SK-N-SH (cell line): ENCODE data around the gene AARS2. TPM values are rescaled to one million over a fixed set of nuclear protein-coding genes. Genes with fewer than 3 reads are reported as not detected.
A peak's percentile ranks its signal among the peaks of the same experiment; 100 is the strongest.

Experiments
- CTCF ChIA-PET: fragments of 300-600, 350-600 bp; formaldehyde crosslinking; extraction: SDS; loops from one replicate; lab custom pipeline; 2021; lab: Yijun Ruan, JAX
- POLR2A ChIA-PET: fragments of 350-600 bp; sonication (Branson Sonifier 250); formaldehyde crosslinking; extraction: SDS; loops from one replicate; lab custom pipeline; 2020; ENCODE audit warnings: antibody characterized with exemption, inconsistent platforms; lab: Yijun Ruan, JAX
- DNase-seq: peaks from one replicate; pipeline ENCODE4 v3.0.0; 2012
- H2AFZ ChIP-seq: fragments of 200-600 bp; sonication (generic); 2 replicates; pipeline ENCODE4 v1.8.1; 2016; ENCODE audit warnings: antibody characterized with exemption, mild to moderate bottlenecking, low read depth
- H3F3A ChIP-seq: fragments of 200-600 bp; sonication (generic); replicated peaks from 2 replicates; pipeline ENCODE3; 2016; ENCODE audit warnings: antibody characterized with exemption, mild to moderate bottlenecking; ENCODE audit not compliant: insufficient read depth
- H3K27ac ChIP-seq, 2 experiments: fragments of 200-500 bp in 1 of 2; fragments of 200-600 bp in 1 of 2; sonication (Bioruptor generic) in 1 of 2; sonication (generic), shearing (Covaris generic) in 1 of 2; 2 replicates each; pipeline versions ENCODE4 v1.5.1 to v1.6.1; 2014 to 2016; ENCODE audit warnings: low read depth in 2 of 2, inconsistent platforms in 1 of 2, low read length in 1 of 2, mild to moderate bottlenecking in 1 of 2, mixed read lengths in 1 of 2
- H3K27me3 ChIP-seq: fragments of 200-600 bp; sonication (generic), shearing (Covaris generic); 2 replicates; pipeline ENCODE4 v1.6.1; 2016; ENCODE audit warnings: mixed run types; ENCODE audit not compliant: insufficient read depth
- H3K36me3 ChIP-seq, 2 experiments: fragments of 200-500 bp in 1 of 2; fragments of 200-600 bp in 1 of 2; sonication (Bioruptor generic) in 1 of 2; sonication (generic) in 1 of 2; replicated peaks in 1 of 2; 2 replicates each; pipeline versions ENCODE3 to v1.5.1; 2014 to 2016; ENCODE audit warnings: low read length in 1 of 2, mild to moderate bottlenecking in 1 of 2; ENCODE audit not compliant: insufficient read depth in 2 of 2, control insufficient read depth in 1 of 2
- H3K4me1 ChIP-seq, 2 experiments: fragments of 200-500 bp in 1 of 2; fragments of 200-600 bp in 1 of 2; sonication (Bioruptor generic) in 1 of 2; sonication (generic), shearing (Covaris generic) in 1 of 2; 2 replicates each; pipeline versions ENCODE4 v1.5.1 to v1.6.1; 2014 to 2016; ENCODE audit warnings: low read depth in 1 of 2, low read length in 1 of 2, mixed run types in 1 of 2; ENCODE audit not compliant: insufficient read depth in 2 of 2, control insufficient read depth in 1 of 2
- H3K4me2 ChIP-seq: fragments of 200-600 bp; sonication (generic), shearing (Covaris generic); 2 replicates; pipeline ENCODE4 v1.6.1; 2017; ENCODE audit warnings: mixed run types
- H3K4me3 ChIP-seq, 2 experiments: fragments of 200-500 bp in 1 of 2; fragments of 200-600 bp in 1 of 2; sonication (Bioruptor generic) in 1 of 2; sonication (generic), shearing (Covaris generic) in 1 of 2; 2 replicates each; pipeline versions ENCODE4 v1.5.1 to v1.8.1; 2014 to 2016; ENCODE audit warnings: low read depth in 2 of 2, inconsistent platforms in 1 of 2, low read length in 1 of 2, mild to moderate bottlenecking in 1 of 2, mixed read lengths in 1 of 2, moderate library complexity in 1 of 2
- H3K79me2 ChIP-seq: fragments of 200-600 bp; sonication (generic); 2 replicates; pipeline ENCODE4 v1.8.1; 2017; ENCODE audit warnings: mild to moderate bottlenecking; ENCODE audit not compliant: insufficient read depth
- H3K9ac ChIP-seq: fragments of 200-600 bp; sonication (generic); 2 replicates; pipeline ENCODE4 v1.6.1; 2017; ENCODE audit warnings: mixed run types
- H3K9me2 ChIP-seq: fragments of 200-600 bp; sonication (generic); 2 replicates; pipeline ENCODE4 v1.6.1; 2017; ENCODE audit warnings: mixed run types
- H3K9me3 ChIP-seq: fragments of 200-600 bp; sonication (generic); 2 replicates; pipeline ENCODE4 v1.6.1; 2017; ENCODE audit warnings: mixed run types, mild to moderate bottlenecking, moderate library complexity
- H4K20me1 ChIP-seq: fragments of 200-600 bp; sonication (generic); 2 replicates; pipeline ENCODE4 v1.6.1; 2017; ENCODE audit warnings: mild to moderate bottlenecking, mixed run types; ENCODE audit not compliant: insufficient read depth
- CHD2 ChIP-seq: fragments of 150-350 bp; IDR thresholded peaks from 2 replicates; pipeline ENCODE4 v1.6.1; 2018; ENCODE audit warnings: low read length; ENCODE audit not compliant: partially characterized antibody
- ELF1 ChIP-seq: IDR thresholded peaks from 2 replicates; pipeline ENCODE4 v1.4.0; 2012
- EP300 ChIP-seq, 2 experiments: IDR thresholded peaks; 2 replicates each; pipeline versions ENCODE4 v1.4.0 to v1.6.1; 2012; ENCODE audit warnings: borderline replicate concordance in 1 of 2, low read depth in 1 of 2, low read length in 1 of 2
- EZH2phosphoT487 ChIP-seq: fragments of 200-600 bp; sonication (generic); IDR thresholded peaks from 2 replicates; pipeline ENCODE4 v1.6.1; 2017; ENCODE audit warnings: low read depth, mixed run types, mild to moderate bottlenecking, antibody characterized with exemption, moderate library complexity, borderline replicate concordance
- FOXJ3 ChIP-seq: sonication (generic); formaldehyde crosslinking; IDR thresholded peaks from 2 replicates; pipeline ENCODE4 v1.5.1; 2020; ENCODE audit warnings: mild to moderate bottlenecking, missing genetic modification reagents
- FOXM1 ChIP-seq: IDR thresholded peaks from 2 replicates; pipeline ENCODE4 v1.4.0; 2012; ENCODE audit warnings: low read depth, mild to moderate bottlenecking
- GABPA ChIP-seq: IDR thresholded peaks from 2 replicates; pipeline ENCODE4 v1.4.0; 2012; ENCODE audit warnings: low read depth, mild to moderate bottlenecking
- MEF2A ChIP-seq: IDR thresholded peaks from 2 replicates; pipeline ENCODE4 v1.4.0; 2012; ENCODE audit warnings: low read depth, borderline replicate concordance
- MXI1 ChIP-seq: IDR thresholded peaks from 2 replicates; pipeline ENCODE4 v1.6.1; 2012; ENCODE audit warnings: mild to moderate bottlenecking, low read depth, low read length, improper control_type of control experiment
- NFIC ChIP-seq: IDR thresholded peaks from 2 replicates; pipeline ENCODE4 v1.4.0; 2012; ENCODE audit warnings: borderline replicate concordance
- NRF1 ChIP-seq: IDR thresholded peaks from 2 replicates; pipeline ENCODE4 v1.6.1; 2012; ENCODE audit warnings: low read depth, mild to moderate bottlenecking, low read length
- RCOR1 ChIP-seq: fragments of 150-350 bp; IDR thresholded peaks from 2 replicates; pipeline ENCODE4 v1.6.1; 2017; ENCODE audit warnings: antibody characterized with exemption, low read length
- RFX5 ChIP-seq: IDR thresholded peaks from 2 replicates; pipeline ENCODE4 v1.6.1; 2012; ENCODE audit warnings: mild to moderate bottlenecking, improper control_type of control experiment, low read length
- SIN3A ChIP-seq: IDR thresholded peaks from 2 replicates; pipeline ENCODE4 v1.6.1; 2012; ENCODE audit warnings: low read depth, mild to moderate bottlenecking, low read length, moderate library complexity, borderline replicate concordance
- SMC3 ChIP-seq: IDR thresholded peaks from 2 replicates; pipeline ENCODE4 v1.6.1; 2012; ENCODE audit warnings: low read depth, low read length, improper control_type of control experiment
- TCF12 ChIP-seq: IDR thresholded peaks from 2 replicates; pipeline ENCODE4 v1.4.0; 2012
- TEAD4 ChIP-seq: IDR thresholded peaks from 2 replicates; pipeline ENCODE4 v1.4.0; 2012; ENCODE audit warnings: mild to moderate bottlenecking, borderline replicate concordance; ENCODE audit not compliant: insufficient read depth
- USF1 ChIP-seq: IDR thresholded peaks from 2 replicates; pipeline ENCODE4 v1.4.0; 2012; ENCODE audit warnings: low read depth, borderline replicate concordance
- WGBS: methylation state at CpG from one replicate; pipeline ENCODE4 v1.1.6; 2017; ENCODE audit warnings: low lambda C conversion rate; 5-methylcytosine and 5-hydroxymethylcytosine counted together
- polyA plus RNA-seq, 3 experiments: library from polyadenylated mRNA; depleted of rRNA; stranded (reverse); fragments of >200 nt; gene quantifications; 2 replicates each; pipeline ENCODE4 v1.2.3, GENCODE V29; 2012
- TF ChIP-seq, protein P1 (sequence below): IDR thresholded peaks from 2 replicates; pipeline ENCODE4; 2012
- TF ChIP-seq, protein P2 (sequence below): IDR thresholded peaks from 2 replicates; pipeline ENCODE4 v1.6.1; 2012; ENCODE audit warnings: mild to moderate bottlenecking, low read depth, low read length, moderate library complexity
- TF ChIP-seq, protein P3 (sequence below): IDR thresholded peaks from 2 replicates; pipeline ENCODE4 v1.4.0; 2012; ENCODE audit warnings: low read depth, borderline replicate concordance
- TF ChIP-seq, protein P4 (sequence below): fragments of 150-350 bp; IDR thresholded peaks from 2 replicates; pipeline ENCODE4 v1.6.1; 2016; ENCODE audit warnings: mild to moderate bottlenecking, low read depth, low read length

The AARS2 gene
- 9.0 and 9.5 TPM in 2 replicates for polyA plus RNA-seq (2012; rRNA removed)
- polyA plus RNA-seq (2012; cell fraction: cytosol; rRNA removed): 3.7 and 6.2 TPM in 2 replicates
- polyA plus RNA-seq (2012; cell fraction: nucleus; rRNA removed): 16.4 and 19.1 TPM in 2 replicates

GRCh38 chr6:44312901-44313788 lies at the start of gene AARS2:
Gene AARS2, minus strand, starts transcription at chr6:44313347. Its CDS starts 24 bp downstream, at chr6:44313323.
- Histone ChIP-seq H4K20me1 (no peaks in the 10 kb centered on the region), H3K9me3 (no peaks in the 10 kb centered on the region), H3K9me2 (no peaks in the 10 kb centered on the region), H3K4me3 (peak within 1 kb of the TSS; percentile 90 to 96), H3K9ac (peak within 1 kb of the TSS; percentile 89), H3K27me3 (no peaks in the 10 kb centered on the region), H3K79me2 (peaks cover 11% of the 10 kb centered on the region; the same call in 1 of the 2 replicates), H3K27ac (peak within 1 kb of the TSS; percentile 24 to 85; a peak in 3 of 4 replicates), H3K4me1 (peaks cover 4 to 8% of the 10 kb centered on the region in 2 experiments; a peak in 3 of 4 replicates), H3K36me3 (peaks cover 13 to 32% of the 10 kb centered on the region in 2 experiments), H3F3A (no peaks in the 10 kb centered on the region), H2AFZ (peak within 1 kb of the TSS; percentile 93; the same call in 1 of the 2 replicates), H3K4me2 (peak within 1 kb of the TSS; percentile 91)
- CTCF ChIA-PET: interaction anchor here (0.6 to 4.4 kb wide), 33 partner anchors 9 to 749 kb away, joined by 3 to 40 read pairs (median 4); partner anchors contain the start of genes HSP90AB1, SLC35B2, SPATS1 and TMEM151B
- POLR2A ChIA-PET: interaction anchor here (1.2 to 1.9 kb wide), 6 partner anchors 8 to 67 kb away, joined by 3 to 8 read pairs (median 4); partner anchors contain the start of gene HSP90AB1
- 8% methylated on average over 15 of the region's 52 CpGs for WGBS
- DNase-seq: peak; percentile 92
- TF ChIP-seq, protein P1, sequence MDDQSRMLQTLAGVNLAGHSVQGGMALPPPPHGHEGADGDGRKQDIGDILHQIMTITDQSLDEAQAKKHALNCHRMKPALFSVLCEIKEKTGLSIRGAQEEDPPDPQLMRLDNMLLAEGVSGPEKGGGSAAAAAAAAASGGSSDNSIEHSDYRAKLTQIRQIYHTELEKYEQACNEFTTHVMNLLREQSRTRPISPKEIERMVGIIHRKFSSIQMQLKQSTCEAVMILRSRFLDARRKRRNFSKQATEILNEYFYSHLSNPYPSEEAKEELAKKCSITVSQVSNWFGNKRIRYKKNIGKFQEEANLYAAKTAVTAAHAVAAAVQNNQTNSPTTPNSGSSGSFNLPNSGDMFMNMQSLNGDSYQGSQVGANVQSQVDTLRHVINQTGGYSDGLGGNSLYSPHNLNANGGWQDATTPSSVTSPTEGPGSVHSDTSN: peak; percentile 35; the same call in 1 of the 2 replicates
- TF ChIP-seq, protein P2, sequence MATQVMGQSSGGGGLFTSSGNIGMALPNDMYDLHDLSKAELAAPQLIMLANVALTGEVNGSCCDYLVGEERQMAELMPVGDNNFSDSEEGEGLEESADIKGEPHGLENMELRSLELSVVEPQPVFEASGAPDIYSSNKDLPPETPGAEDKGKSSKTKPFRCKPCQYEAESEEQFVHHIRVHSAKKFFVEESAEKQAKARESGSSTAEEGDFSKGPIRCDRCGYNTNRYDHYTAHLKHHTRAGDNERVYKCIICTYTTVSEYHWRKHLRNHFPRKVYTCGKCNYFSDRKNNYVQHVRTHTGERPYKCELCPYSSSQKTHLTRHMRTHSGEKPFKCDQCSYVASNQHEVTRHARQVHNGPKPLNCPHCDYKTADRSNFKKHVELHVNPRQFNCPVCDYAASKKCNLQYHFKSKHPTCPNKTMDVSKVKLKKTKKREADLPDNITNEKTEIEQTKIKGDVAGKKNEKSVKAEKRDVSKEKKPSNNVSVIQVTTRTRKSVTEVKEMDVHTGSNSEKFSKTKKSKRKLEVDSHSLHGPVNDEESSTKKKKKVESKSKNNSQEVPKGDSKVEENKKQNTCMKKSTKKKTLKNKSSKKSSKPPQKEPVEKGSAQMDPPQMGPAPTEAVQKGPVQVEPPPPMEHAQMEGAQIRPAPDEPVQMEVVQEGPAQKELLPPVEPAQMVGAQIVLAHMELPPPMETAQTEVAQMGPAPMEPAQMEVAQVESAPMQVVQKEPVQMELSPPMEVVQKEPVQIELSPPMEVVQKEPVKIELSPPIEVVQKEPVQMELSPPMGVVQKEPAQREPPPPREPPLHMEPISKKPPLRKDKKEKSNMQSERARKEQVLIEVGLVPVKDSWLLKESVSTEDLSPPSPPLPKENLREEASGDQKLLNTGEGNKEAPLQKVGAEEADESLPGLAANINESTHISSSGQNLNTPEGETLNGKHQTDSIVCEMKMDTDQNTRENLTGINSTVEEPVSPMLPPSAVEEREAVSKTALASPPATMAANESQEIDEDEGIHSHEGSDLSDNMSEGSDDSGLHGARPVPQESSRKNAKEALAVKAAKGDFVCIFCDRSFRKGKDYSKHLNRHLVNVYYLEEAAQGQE: peak; percentile 75; the same call in 1 of the 2 replicates
- TF ChIP-seq CHD2 (peak; percentile 86), NRF1 (no peak), GABPA (peak; percentile 55), SMC3 (no peak), MEF2A (no peak), MXI1 (peak; percentile 75), SIN3A (peak; percentile 97), RFX5 (no peak), FOXJ3 (CRISPR knock-in tag) (peak; percentile 60), ELF1 (no peak; the same call in 1 of the 2 replicates), EZH2phosphoT487 (no peak), FOXM1 (no peak), USF1 (0 out of 2 replicates have a peak, but pooled peaks have one; percentile 19), EP300 (IDR thresholded peaks at IDR 0.05; ENCODE audit: borderline replicate concordance in 1 of 2, low read depth in 1 of 2, low read length in 1 of 2) (peak in 1 of 2 experiments; percentile 15; a peak in 1 of 4 replicates), TEAD4 (no peak), RCOR1 (peak; percentile 82), TCF12 (no peak), NFIC (no peak)
- TF ChIP-seq, protein P3, sequence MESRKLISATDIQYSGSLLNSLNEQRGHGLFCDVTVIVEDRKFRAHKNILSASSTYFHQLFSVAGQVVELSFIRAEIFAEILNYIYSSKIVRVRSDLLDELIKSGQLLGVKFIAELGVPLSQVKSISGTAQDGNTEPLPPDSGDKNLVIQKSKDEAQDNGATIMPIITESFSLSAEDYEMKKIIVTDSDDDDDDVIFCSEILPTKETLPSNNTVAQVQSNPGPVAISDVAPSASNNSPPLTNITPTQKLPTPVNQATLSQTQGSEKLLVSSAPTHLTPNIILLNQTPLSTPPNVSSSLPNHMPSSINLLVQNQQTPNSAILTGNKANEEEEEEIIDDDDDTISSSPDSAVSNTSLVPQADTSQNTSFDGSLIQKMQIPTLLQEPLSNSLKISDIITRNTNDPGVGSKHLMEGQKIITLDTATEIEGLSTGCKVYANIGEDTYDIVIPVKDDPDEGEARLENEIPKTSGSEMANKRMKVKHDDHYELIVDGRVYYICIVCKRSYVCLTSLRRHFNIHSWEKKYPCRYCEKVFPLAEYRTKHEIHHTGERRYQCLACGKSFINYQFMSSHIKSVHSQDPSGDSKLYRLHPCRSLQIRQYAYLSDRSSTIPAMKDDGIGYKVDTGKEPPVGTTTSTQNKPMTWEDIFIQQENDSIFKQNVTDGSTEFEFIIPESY: 0 out of 2 replicates have a peak, but pooled peaks have one; percentile 65
- TF ChIP-seq, protein P4, sequence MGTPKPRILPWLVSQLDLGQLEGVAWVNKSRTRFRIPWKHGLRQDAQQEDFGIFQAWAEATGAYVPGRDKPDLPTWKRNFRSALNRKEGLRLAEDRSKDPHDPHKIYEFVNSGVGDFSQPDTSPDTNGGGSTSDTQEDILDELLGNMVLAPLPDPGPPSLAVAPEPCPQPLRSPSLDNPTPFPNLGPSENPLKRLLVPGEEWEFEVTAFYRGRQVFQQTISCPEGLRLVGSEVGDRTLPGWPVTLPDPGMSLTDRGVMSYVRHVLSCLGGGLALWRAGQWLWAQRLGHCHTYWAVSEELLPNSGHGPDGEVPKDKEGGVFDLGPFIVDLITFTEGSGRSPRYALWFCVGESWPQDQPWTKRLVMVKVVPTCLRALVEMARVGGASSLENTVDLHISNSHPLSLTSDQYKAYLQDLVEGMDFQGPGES: no peak
